ENCODE data around the gene RPL11.

The RPL11 gene

GRCh38 chr1:23701310-23701709, 9.7 kb downstream of the RPL11 start:
- peaks cover 49% of the 10 kb centered on the region for H4K20me1 ChIP-seq (ENCODE audit: insufficient read depth, low read length)
- no peak overlapping the region for H3K4me3 ChIP-seq (ENCODE audit: low read length)
- H3K4me2 ChIP-seq (ENCODE audit: low read length) = no peak overlapping the region
- no peaks in the 10 kb centered on the region for H3K27me3 ChIP-seq (ENCODE audit: low read depth, low read length)
- no peak overlapping the region for H3K9ac ChIP-seq (ENCODE audit: low read length)
- peaks cover 54% of the 10 kb centered on the region for H3K79me2 ChIP-seq (ENCODE audit: low read length)
- TF ChIP-seq EZH2phosphoT487 (IDR thresholded peaks at IDR 0.05; ENCODE audit: low read depth) = no peak
- no peak for TF ChIP-seq CTCF (IDR thresholded peaks at IDR 0.05; ENCODE audit: low read depth, low read length)
- no peaks in the 10 kb centered on the region for H3K9me3 ChIP-seq (ENCODE audit: insufficient read depth, low read length)
- H3K36me3 ChIP-seq (replicated peaks; ENCODE audit: low read depth, low read length) = peaks cover 37% of the 10 kb centered on the region
- H2AFZ ChIP-seq (ENCODE audit: low read depth, low read length) = no peak overlapping the region
- no peaks in the 10 kb centered on the region for H3K4me1 ChIP-seq (ENCODE audit: low read length)
- H3K27ac ChIP-seq (ENCODE audit: low read length) = no peak overlapping the region

GRCh38 chr1:23701996-23702395, 10.4 kb downstream of the RPL11 start:
- Histone ChIP-seq H4K20me1 (ENCODE audit: insufficient read depth, low read length) (peaks cover 42% of the 10 kb centered on the region), H3K27me3 (ENCODE audit: low read depth, low read length) (no peaks in the 10 kb centered on the region), H3K79me2 (ENCODE audit: low read length) (peaks cover 47% of the 10 kb centered on the region), H3K4me3 (ENCODE audit: low read length) (no peak overlapping the region), H3K9me3 (ENCODE audit: insufficient read depth, low read length) (no peaks in the 10 kb centered on the region), H3K4me2 (ENCODE audit: low read length) (no peak overlapping the region), H3K27ac (ENCODE audit: low read length) (no peak overlapping the region), H2AFZ (ENCODE audit: low read depth, low read length) (no peak overlapping the region), H3K36me3 (replicated peaks; ENCODE audit: low read depth, low read length) (peaks cover 31% of the 10 kb centered on the region), H3K9ac (ENCODE audit: low read length) (no peak overlapping the region), H3K4me1 (ENCODE audit: low read length) (no peaks in the 10 kb centered on the region)
- no peak for TF ChIP-seq CTCF (IDR thresholded peaks at IDR 0.05; ENCODE audit: low read depth, low read length)
- no peak for TF ChIP-seq EZH2phosphoT487 (IDR thresholded peaks at IDR 0.05; ENCODE audit: low read depth)

- Histone ChIP-seq H3K27me3 (ENCODE audit: low read depth, low read length) (no peaks in the 10 kb centered on the region), H3K4me3 (ENCODE audit: low read length) (no peak overlapping the region), H3K4me1 (ENCODE audit: low read length) (no peaks in the 10 kb centered on the region), H2AFZ (ENCODE audit: low read depth, low read length) (no peak overlapping the region), H4K20me1 (ENCODE audit: insufficient read depth, low read length) (peaks cover 14% of the 10 kb centered on the region), H3K27ac (ENCODE audit: low read length) (no peak overlapping the region), H3K9me3 (ENCODE audit: insufficient read depth, low read length) (no peaks in the 10 kb centered on the region), H3K9ac (ENCODE audit: low read length) (no peak overlapping the region), H3K4me2 (ENCODE audit: low read length) (no peak overlapping the region), H3K79me2 (ENCODE audit: low read length) (peaks cover 17% of the 10 kb centered on the region), H3K36me3 (replicated peaks; ENCODE audit: low read depth, low read length) (peaks cover 7% of the 10 kb centered on the region)
- no peak for TF ChIP-seq CTCF (IDR thresholded peaks at IDR 0.05; ENCODE audit: low read depth, low read length)
- no peak for TF ChIP-seq EZH2phosphoT487 (IDR thresholded peaks at IDR 0.05; ENCODE audit: low read depth)
Observed at GRCh38 chr1:23704834-23705495, 13.4 kb downstream of the RPL11 start.

- TF ChIP-seq CTCF (IDR thresholded peaks at IDR 0.05; ENCODE audit: low read depth, low read length) = no peak
- TF ChIP-seq EZH2phosphoT487 (IDR thresholded peaks at IDR 0.05; ENCODE audit: low read depth) = no peak
- H3K4me3 ChIP-seq (ENCODE audit: low read length) = no peak overlapping the region
- H4K20me1 ChIP-seq (ENCODE audit: insufficient read depth, low read length) = no peaks in the 10 kb centered on the region
- no peak overlapping the region for H3K9ac ChIP-seq (ENCODE audit: low read length)
- H3K79me2 ChIP-seq (ENCODE audit: low read length) = peaks cover 10% of the 10 kb centered on the region; the same call in 1 of the 2 replicates
- no peak overlapping the region for H3K4me2 ChIP-seq (ENCODE audit: low read length)
- H2AFZ ChIP-seq (ENCODE audit: low read depth, low read length) = no peak overlapping the region
- H3K4me1 ChIP-seq (ENCODE audit: low read length) = no peaks in the 10 kb centered on the region
- peaks cover 3% of the 10 kb centered on the region for H3K36me3 ChIP-seq (replicated peaks; ENCODE audit: low read depth, low read length)
- no peaks in the 10 kb centered on the region for H3K9me3 ChIP-seq (ENCODE audit: insufficient read depth, low read length)
- no peak overlapping the region for H3K27ac ChIP-seq (ENCODE audit: low read length)
- H3K27me3 ChIP-seq (ENCODE audit: low read depth, low read length) = no peaks in the 10 kb centered on the region
Observed at GRCh38 chr1:23709229-23709628, 17.6 kb downstream of the RPL11 start.

Measured in OCI-LY3 (cell line).